Psoas muscle (tissue), 8 donors: Measurements from ENCODE around the gene TRIM37. TPM values are rescaled to one million over a fixed set of nuclear protein-coding genes. Genes with fewer than 3 reads are reported as not detected.
"Not testable (repeated sequence)": the region's sequence is repeated elsewhere in the genome, so short reads cannot be mapped to it uniquely, and the experiment has no call there.

ENCODE experiments used
- ATAC-seq, 4 donors: fragments of 200-7000 bp; cut with Tn5 transposase; one replicate each; pipeline ENCODE4 v1.9.1; 2020; ENCODE audit warnings: moderate library complexity in 3 of 4, mild to moderate bottlenecking in 2 of 4
- DNase-seq, 2 donors: peaks; one replicate each; pipeline ENCODE4 v3.0.0-alpha.2; 2020
- H3K27ac ChIP-seq: fragments of 200-600 bp; one replicate; pipeline ENCODE4 v1.8.0; 2022
- H3K27me3 ChIP-seq, 3 donors: fragments of 200-600 bp in 1 of 3; one replicate each; pipeline versions ENCODE4 v1.6.1 to v1.8.0; 2013 to 2022; ENCODE audit warnings: low read length in 2 of 3, mild to moderate bottlenecking in 2 of 3, moderate library complexity in 1 of 3; ENCODE audit not compliant: insufficient read depth in 3 of 3
- H3K36me3 ChIP-seq, 2 donors: fragments of 200-600 bp in 1 of 2; one replicate each; pipeline versions ENCODE4 v1.6.1 to v1.8.0; 2013 to 2022; ENCODE audit warnings: low read depth in 1 of 2, mild to moderate bottlenecking in 1 of 2, moderate library complexity in 1 of 2; ENCODE audit not compliant: insufficient read depth in 1 of 2
- H3K4me1 ChIP-seq: fragments of 200-600 bp; one replicate; pipeline ENCODE4 v1.8.0; 2022
- H3K4me3 ChIP-seq: fragments of 200-600 bp; one replicate; pipeline ENCODE4 v1.8.0; 2022; ENCODE audit warnings: mild to moderate bottlenecking
- H3K9me3 ChIP-seq: fragments of 200-600 bp; one replicate; pipeline ENCODE4 v1.8.0; 2022
- CTCF ChIP-seq: fragments of 200-600 bp; IDR thresholded peaks from one replicate; pipeline ENCODE4 v1.8.0; 2022; ENCODE audit warnings: antibody characterized with exemption
- WGBS, 3 donors: extraction: QIAGEN DNeasy Blood & Tissue Kit; methylation state at CpG; one replicate each; pipeline versions ENCODE4 v1.1.6 to v1.1.7; 2013; 5-methylcytosine and 5-hydroxymethylcytosine counted together
- intact Hi-C, 2 donors: fragments of 100-400 bp; cut with DNase I; formaldehyde crosslinking; loops; one replicate each; pipeline versions ENCODE4 v1.11.0 to v1.14.2; 2022
- polyA plus RNA-seq, 3 donors: library from polyadenylated mRNA; stranded (reverse); fragments of 200-250 nt; gene quantifications; one replicate each; pipeline ENCODE4 v1.2.3, GENCODE V29; 2013
- total RNA-seq, 4 donors: library from RNA; stranded (reverse); fragmentation: NEBNext Ultra II Directional in 2 of 4; extraction: Animal tissue kit (Norgen Biotek cat#: 25700) in 2 of 4; gene quantifications; one replicate each; pipeline versions ENCODE4 v1.2.1 to v1.2.4, GENCODE V29; 2021 to 2023
- donor health status: healthy with polysubstance abuse.
- donor health status: DM: no; HTN: no; CAD: no; lungs with moderate emphysema.
- donor health status: Bipolar disorder and iron deficiency.
- donor health status: healthy.
- donor health status: DM: yes; HTN: yes; CAD: no.
- donor health status: DM: no; HTN: no; CAD: no.
- donor health status: DM: no; HTN: no; CAD: no.
- donor health status: DM: yes; HTN: yes; CAD: no.

The TRIM37 gene
- total and polyA plus RNA-seq, 7 donors, result 6.8 to 17.6 (median 14.2) TPM

- H3K9me3 ChIP-seq, result no peaks in the 10 kb centered on the region
- H3K4me3 ChIP-seq, result no peak overlapping the region
- no peak for TF ChIP-seq CTCF
- intact Hi-C loops, result no loop called here
- ATAC-seq, result no peak
- no peak overlapping the region for H3K27ac ChIP-seq
- no peaks in the 10 kb centered on the region for H3K36me3 ChIP-seq
- H3K27me3 ChIP-seq, result no peaks in the 10 kb centered on the region
- WGBS, 3 donors, result 94 to 97% (median 95%) methylated on average over 4 of the region's 4 CpGs
- no peaks in the 10 kb centered on the region for H3K4me1 ChIP-seq
- DNase-seq, result no peak
Observed at GRCh38 chr17:59139939-59140338, 33.3 kb upstream of the TRIM37 start.

DNA sequence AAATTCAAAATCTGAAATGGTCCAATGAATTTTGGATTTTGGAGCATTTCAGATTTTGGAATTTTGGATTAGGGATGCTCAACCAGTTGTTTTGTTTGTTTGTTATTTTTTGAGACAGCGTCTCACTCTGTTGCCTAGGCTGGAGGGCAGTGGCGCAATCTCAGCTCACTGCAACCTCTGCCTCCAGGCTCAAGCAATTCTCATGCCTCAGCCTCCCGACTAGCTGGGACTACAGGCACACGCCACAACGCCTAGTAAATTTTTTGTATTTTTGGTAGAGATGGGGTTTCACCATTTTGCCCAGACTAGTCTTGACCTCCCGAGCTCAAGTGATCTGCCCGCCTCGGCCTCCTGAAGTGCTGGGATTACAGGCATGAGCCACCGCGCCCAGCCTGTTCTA, 31.7 kb upstream of the TRIM37 start:
- 94 to 95% (median 95%) methylated on average over 10 of the region's 10 CpGs for WGBS, 3 donors

DNA sequence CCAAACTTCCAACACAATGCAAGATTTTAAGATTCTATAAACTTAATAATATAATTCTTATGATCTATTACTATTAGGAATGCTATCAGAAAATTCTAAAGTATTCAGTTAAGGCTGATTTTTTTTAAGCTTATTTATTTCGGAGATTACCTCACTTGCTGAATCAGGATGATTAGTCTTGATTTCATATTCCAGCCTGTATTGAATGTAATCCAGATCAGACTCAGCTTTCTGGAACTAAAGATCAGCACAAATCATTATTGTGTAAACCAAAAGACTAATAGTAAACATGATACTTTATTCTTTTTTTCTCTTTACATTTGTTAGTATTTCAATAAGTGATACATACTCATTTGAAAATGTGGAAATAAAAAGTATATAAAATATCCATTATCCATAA, 24.5 kb upstream of the TRIM37 start:
- 57 to 92% (median 73%) methylated on average over 1 of the region's 1 CpG for WGBS, 3 donors
- TF ChIP-seq CTCF, result no peak
- DNase-seq, result no peak
- Histone ChIP-seq H3K36me3 (no peaks in the 10 kb centered on the region), H3K4me3 (no peak overlapping the region), H3K27me3 (no peaks in the 10 kb centered on the region), H3K27ac (no peak overlapping the region), H3K9me3 (no peaks in the 10 kb centered on the region), H3K4me1 (no peaks in the 10 kb centered on the region)
- intact Hi-C loops, result no loop called here
- no peak for ATAC-seq

More for the DNA sequence above, 31.7 kb upstream of the TRIM37 start:
- H3K27ac ChIP-seq, H3K4me3 ChIP-seq, H3K36me3 ChIP-seq, DNase-seq, H3K4me1 ChIP-seq, H3K27me3 ChIP-seq, intact Hi-C loops, H3K9me3 ChIP-seq, ATAC-seq: not testable (repeated sequence)

DNA sequence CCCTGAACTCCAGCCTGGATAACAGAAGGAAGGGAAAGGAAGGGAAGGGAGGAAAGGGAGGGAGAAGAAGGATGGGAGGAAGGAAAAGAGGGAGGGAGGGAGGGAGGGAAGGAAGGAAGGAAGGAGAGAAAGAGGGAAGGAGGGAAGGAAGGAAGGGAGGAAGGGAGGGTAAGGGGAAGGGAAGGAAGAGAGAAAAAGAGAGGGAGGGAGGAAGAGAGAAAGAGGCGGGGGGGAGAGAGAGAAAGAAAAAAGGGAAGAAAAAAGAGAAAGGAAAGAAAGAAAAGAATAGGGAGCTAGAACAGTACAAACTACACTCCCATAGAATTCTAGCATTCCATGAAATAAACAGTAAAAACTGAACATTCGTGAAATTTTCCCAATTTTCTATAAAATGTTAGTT, 23.1 kb upstream of the TRIM37 start:
- H3K9me3 ChIP-seq, result no peaks in the 10 kb centered on the region
- intact Hi-C loops, result no loop called here
- 50 to 65% (median 50%) methylated on average over 2 of the region's 2 CpGs for WGBS, 3 donors
- DNase-seq, result no peak
- H3K4me3 ChIP-seq, result no peak overlapping the region
- no peak overlapping the region for H3K27ac ChIP-seq
- no peaks in the 10 kb centered on the region for H3K27me3 ChIP-seq
- no peaks in the 10 kb centered on the region for H3K36me3 ChIP-seq
- no peaks in the 10 kb centered on the region for H3K4me1 ChIP-seq
- no peak for ATAC-seq
- TF ChIP-seq CTCF, result no peak

GRCh38 chr17:59126809-59127417, 20.2 kb upstream of the TRIM37 start:
- 63 to 72% (median 64%) methylated on average over 3 of the region's 3 CpGs for WGBS, 3 donors
- DNase-seq (no peak), ATAC-seq (no peak)
- H3K27me3 ChIP-seq, result no peaks in the 10 kb centered on the region
- intact Hi-C loops, result no loop called here
- H3K36me3 ChIP-seq, result peaks cover 0 to 9% of the 10 kb centered on the region in 2 donors
- no peak for TF ChIP-seq CTCF
- no peaks in the 10 kb centered on the region for H3K4me1 ChIP-seq
- no peak overlapping the region for H3K27ac ChIP-seq
- no peak overlapping the region for H3K4me3 ChIP-seq
- H3K9me3 ChIP-seq, result no peaks in the 10 kb centered on the region
